Peyer's patch (tissue), 4 donors: Measurements from ENCODE around the gene ACER3. TPM values are rescaled to one million over a fixed set of nuclear protein-coding genes. Genes with fewer than 3 reads are reported as not detected.

Source experiments
- DNase-seq, 3 donors: peaks; one replicate each; pipeline ENCODE4 v3.0.0-alpha.2; 2017 to 2019
- H3K27ac ChIP-seq, 4 donors: fragments of 200-600 bp; sonication (generic); one replicate each; pipeline ENCODE4 v1.5.1; 2016 to 2019
- H3K27me3 ChIP-seq, 2 donors: fragments of 200-600 bp; sonication (generic); one replicate each; pipeline ENCODE4 v1.5.1; 2019
- H3K36me3 ChIP-seq, 3 donors: fragments of 200-600 bp; sonication (generic); one replicate each; pipeline ENCODE4 v1.5.1; 2016 to 2019
- H3K4me1 ChIP-seq, 4 donors: fragments of 200-600 bp; sonication (generic); one replicate each; pipeline ENCODE4 v1.5.1; 2016 to 2019
- H3K4me3 ChIP-seq, 4 donors: fragments of 200-600 bp; sonication (generic); 1 replicate in 3 of 4; 2 replicates in 1 of 4; pipeline ENCODE4 v1.5.1; 2016 to 2019; ENCODE audit warnings: mild to moderate bottlenecking in 1 of 4
- H3K9me3 ChIP-seq, 4 donors: fragments of 200-600 bp; sonication (generic); one replicate each; pipeline ENCODE4 v1.5.1; 2016 to 2019; ENCODE audit warnings: mild to moderate bottlenecking in 1 of 4
- POLR2A ChIP-seq, 2 donors: fragments of 450-650 bp; IDR thresholded peaks; one replicate each; pipeline ENCODE4 v1.5.1; 2017; ENCODE audit warnings: antibody characterized with exemption in 2 of 2, mild to moderate bottlenecking in 2 of 2, moderate library complexity in 2 of 2
- total RNA-seq, 4 donors: library from RNA; depleted of rRNA; stranded (reverse); fragments of >200 nt; gene quantifications; one replicate each; pipeline ENCODE4 v1.1.0, GENCODE V29; 2016
- TF ChIP-seq, protein P1 (sequence below), 6 experiments: fragments of 450-650 bp in 4 of 6; fragments of 200-600 bp in 2 of 6; sonication (generic) in 1 of 6; IDR thresholded peaks; one replicate each; pipeline ENCODE4 v1.5.1; 2017 to 2019; ENCODE audit warnings: antibody characterized with exemption in 6 of 6, mild to moderate bottlenecking in 3 of 6, moderate library complexity in 1 of 6

Gene ACER3
- total RNA-seq, 4 donors from 2014 or later = 13.2 to 25.5 (median 19.8) TPM

DNA sequence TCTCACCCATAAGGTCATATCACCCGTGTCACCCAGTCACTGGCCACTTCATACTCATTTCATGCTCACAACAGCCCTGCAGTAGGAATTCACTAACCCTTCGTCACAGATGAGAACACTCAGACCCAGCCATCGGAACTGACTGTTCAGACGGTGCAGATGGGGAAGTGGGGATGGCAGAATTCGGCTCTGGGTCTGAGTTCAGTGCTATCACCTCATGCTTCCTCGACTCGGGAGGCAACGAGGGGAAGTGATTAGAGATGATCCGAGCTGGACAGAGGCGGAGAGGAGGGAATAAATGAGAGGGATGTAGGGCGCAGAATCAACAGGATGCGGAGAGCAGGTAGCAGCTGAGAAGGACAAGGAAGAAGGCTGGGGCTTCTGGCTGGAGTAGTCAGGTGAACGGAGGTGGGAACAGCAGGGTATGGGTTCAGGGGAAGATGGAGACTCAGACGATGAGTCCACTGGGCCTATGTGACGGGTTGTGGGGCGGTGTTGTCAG, 178.2 kb downstream of the ACER3 start:
- H3K27ac ChIP-seq = no peak overlapping the region
- H3K4me3 ChIP-seq = no peak overlapping the region

DNA sequence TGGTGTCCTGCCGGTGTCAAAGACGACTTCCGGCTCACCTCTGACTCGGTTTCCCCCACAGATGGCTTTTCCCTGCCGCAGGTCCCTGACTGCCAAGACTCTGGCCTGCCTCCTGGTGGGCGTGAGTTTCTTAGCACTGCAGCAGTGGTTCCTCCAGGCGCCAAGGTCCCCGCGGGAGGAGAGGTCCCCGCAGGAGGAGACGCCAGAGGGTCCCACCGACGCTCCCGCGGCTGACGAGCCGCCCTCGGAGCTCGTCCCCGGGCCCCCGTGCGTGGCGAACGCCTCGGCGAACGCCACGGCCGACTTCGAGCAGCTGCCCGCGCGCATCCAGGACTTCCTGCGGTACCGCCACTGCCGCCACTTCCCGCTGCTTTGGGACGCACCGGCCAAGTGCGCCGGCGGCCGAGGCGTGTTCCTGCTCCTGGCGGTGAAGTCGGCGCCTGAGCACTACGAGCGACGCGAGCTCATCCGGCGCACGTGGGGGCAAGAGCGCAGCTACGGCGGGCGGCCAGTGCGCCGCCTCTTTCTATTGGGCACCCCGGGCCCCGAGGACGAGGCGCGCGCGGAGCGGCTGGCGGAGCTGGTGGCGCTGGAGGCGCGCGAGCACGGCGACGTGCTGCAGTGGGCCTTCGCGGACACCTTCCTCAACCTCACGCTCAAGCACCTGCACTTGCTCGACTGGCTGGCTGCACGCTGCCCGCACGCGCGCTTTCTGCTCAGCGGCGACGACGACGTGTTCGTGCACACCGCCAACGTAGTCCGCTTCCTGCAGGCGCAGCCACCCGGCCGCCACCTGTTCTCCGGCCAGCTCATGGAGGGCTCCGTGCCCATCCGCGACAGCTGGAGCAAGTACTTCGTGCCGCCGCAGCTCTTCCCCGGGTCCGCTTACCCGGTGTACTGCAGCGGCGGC, 179.0 kb downstream of the ACER3 start:
- Histone ChIP-seq H3K4me1 (peaks cover 0 to 28% (median 10%) of the 10 kb centered on the region in 4 donors), H3K9me3 (no peaks in the 10 kb centered on the region), H3K4me3 (peak overlapping the region; percentile 17 to 54 (median 37)), H3K27ac (no peak overlapping the region), H3K36me3 (no peaks in the 10 kb centered on the region), H3K27me3 (no peaks in the 10 kb centered on the region)
- DNase-seq = peak in 2 of 3 donors; percentile 74 to 79
- no peak for TF ChIP-seq POLR2A (IDR thresholded peaks at IDR 0.05)
- TF ChIP-seq, protein P1, sequence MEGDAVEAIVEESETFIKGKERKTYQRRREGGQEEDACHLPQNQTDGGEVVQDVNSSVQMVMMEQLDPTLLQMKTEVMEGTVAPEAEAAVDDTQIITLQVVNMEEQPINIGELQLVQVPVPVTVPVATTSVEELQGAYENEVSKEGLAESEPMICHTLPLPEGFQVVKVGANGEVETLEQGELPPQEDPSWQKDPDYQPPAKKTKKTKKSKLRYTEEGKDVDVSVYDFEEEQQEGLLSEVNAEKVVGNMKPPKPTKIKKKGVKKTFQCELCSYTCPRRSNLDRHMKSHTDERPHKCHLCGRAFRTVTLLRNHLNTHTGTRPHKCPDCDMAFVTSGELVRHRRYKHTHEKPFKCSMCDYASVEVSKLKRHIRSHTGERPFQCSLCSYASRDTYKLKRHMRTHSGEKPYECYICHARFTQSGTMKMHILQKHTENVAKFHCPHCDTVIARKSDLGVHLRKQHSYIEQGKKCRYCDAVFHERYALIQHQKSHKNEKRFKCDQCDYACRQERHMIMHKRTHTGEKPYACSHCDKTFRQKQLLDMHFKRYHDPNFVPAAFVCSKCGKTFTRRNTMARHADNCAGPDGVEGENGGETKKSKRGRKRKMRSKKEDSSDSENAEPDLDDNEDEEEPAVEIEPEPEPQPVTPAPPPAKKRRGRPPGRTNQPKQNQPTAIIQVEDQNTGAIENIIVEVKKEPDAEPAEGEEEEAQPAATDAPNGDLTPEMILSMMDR (IDR thresholded peaks at IDR 0.05) = peak in 4 of 6 experiments; percentile 33 to 70 (median 58)

More for the DNA sequence above, 178.2 kb downstream of the ACER3 start:
- no peak for TF ChIP-seq POLR2A (IDR thresholded peaks at IDR 0.05)
- TF ChIP-seq, protein P1 (IDR thresholded peaks at IDR 0.05) = no peak
- DNase-seq = no peak
- Histone ChIP-seq H3K36me3 (no peaks in the 10 kb centered on the region), H3K4me1 (peaks cover 0 to 28% (median 10%) of the 10 kb centered on the region in 4 donors), H3K27me3 (no peaks in the 10 kb centered on the region), H3K9me3 (no peaks in the 10 kb centered on the region)

DNA sequence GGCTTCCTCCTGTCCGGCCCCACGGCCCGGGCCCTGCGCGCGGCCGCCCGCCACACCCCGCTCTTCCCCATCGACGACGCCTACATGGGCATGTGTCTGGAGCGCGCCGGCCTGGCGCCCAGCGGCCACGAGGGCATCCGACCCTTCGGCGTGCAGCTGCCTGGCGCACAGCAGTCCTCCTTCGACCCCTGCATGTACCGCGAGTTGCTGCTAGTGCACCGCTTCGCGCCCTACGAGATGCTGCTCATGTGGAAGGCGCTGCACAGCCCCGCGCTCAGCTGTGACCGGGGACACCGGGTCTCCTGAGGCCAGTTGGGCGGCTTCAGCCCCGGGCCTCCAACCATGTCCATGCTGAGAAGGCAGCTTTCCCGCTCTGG, 179.7 kb downstream of the ACER3 start:
- no peak for DNase-seq
- no peak overlapping the region for H3K27ac ChIP-seq
- H3K4me3 ChIP-seq = peak overlapping the region in 1 of 4 donors; percentile 43
- TF ChIP-seq POLR2A (IDR thresholded peaks at IDR 0.05) = no peak
- TF ChIP-seq, protein P1 (IDR thresholded peaks at IDR 0.05) = no peak
- no peaks in the 10 kb centered on the region for H3K36me3 ChIP-seq
- H3K27me3 ChIP-seq = no peaks in the 10 kb centered on the region
- H3K9me3 ChIP-seq = no peaks in the 10 kb centered on the region
- peaks cover 0 to 25% (median 10%) of the 10 kb centered on the region in 4 donors for H3K4me1 ChIP-seq

DNA sequence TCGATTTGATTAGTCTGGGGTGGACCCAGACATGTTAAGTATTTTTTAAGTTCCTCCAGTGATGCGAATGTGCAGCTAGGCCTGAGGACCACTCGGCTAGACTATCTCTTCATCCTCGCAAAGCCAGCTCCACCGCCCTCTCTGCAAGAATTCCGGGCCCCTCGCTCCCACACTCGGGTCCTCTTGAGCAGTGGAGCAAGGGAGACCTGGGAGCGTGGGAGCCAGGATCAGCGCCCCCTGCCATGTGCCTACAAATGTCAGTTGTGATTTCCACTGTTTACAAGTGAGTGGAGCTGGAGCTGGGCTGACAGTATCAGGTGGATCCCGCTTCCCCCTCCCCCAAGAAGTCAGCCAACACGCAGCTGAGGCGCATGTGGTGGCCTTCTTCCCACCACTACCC, 180.2 kb downstream of the ACER3 start:
- no peak for DNase-seq
- H3K36me3 ChIP-seq = no peaks in the 10 kb centered on the region
- H3K27ac ChIP-seq = no peak overlapping the region
- no peaks in the 10 kb centered on the region for H3K27me3 ChIP-seq
- H3K4me1 ChIP-seq = peaks cover 0 to 21% (median 11%) of the 10 kb centered on the region in 4 donors
- H3K9me3 ChIP-seq = no peaks in the 10 kb centered on the region
- TF ChIP-seq, protein P1 (IDR thresholded peaks at IDR 0.05) = no peak
- TF ChIP-seq POLR2A (IDR thresholded peaks at IDR 0.05) = no peak
- no peak overlapping the region for H3K4me3 ChIP-seq

DNA sequence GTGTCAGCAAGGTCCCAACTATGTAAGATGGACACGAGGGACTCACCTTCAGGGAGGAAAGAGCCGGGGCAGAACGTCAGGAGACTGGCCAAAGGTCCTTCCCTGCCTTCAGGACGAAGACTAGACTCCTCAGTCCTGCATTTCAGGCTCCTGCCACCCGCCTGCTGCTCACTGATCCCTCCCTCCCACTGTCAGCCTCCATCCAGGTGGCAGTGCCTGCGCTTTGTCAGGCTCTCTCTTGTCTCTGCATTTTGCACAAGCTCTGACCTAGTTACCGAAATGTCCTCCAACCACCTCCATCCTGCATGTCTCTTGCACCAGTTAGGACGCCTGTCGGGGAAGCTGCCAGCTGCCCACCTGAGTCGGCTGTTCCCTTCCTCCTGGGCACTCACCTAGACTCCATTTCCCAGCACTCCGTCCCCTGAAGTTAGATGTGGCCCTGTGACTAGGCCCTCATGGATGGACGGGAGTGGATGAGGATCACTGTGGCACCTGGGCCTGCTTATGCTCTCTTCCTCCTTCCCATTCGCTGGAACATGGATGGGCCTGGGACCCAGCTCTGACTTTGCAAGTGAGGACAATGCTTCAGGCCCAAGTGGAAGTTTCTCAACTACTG, 181.5 kb downstream of the ACER3 start:
- H3K27me3 ChIP-seq = no peaks in the 10 kb centered on the region
- TF ChIP-seq, protein P1 (IDR thresholded peaks at IDR 0.05) = no peak
- no peak for TF ChIP-seq POLR2A (IDR thresholded peaks at IDR 0.05)
- no peak overlapping the region for H3K27ac ChIP-seq
- peaks cover 0 to 18% (median 12%) of the 10 kb centered on the region in 4 donors for H3K4me1 ChIP-seq
- no peaks in the 10 kb centered on the region for H3K9me3 ChIP-seq
- no peak for DNase-seq
- no peaks in the 10 kb centered on the region for H3K36me3 ChIP-seq
- H3K4me3 ChIP-seq = no peak overlapping the region
